ENCODE measurements around the gene RGS19.
"Not testable (repeated sequence)": the region's sequence is repeated elsewhere in the genome, so short reads cannot be mapped to it uniquely, and the experiment has no call there.

Gene RGS19, protein sequence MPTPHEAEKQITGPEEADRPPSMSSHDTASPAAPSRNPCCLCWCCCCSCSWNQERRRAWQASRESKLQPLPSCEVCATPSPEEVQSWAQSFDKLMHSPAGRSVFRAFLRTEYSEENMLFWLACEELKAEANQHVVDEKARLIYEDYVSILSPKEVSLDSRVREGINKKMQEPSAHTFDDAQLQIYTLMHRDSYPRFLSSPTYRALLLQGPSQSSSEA

DNA sequence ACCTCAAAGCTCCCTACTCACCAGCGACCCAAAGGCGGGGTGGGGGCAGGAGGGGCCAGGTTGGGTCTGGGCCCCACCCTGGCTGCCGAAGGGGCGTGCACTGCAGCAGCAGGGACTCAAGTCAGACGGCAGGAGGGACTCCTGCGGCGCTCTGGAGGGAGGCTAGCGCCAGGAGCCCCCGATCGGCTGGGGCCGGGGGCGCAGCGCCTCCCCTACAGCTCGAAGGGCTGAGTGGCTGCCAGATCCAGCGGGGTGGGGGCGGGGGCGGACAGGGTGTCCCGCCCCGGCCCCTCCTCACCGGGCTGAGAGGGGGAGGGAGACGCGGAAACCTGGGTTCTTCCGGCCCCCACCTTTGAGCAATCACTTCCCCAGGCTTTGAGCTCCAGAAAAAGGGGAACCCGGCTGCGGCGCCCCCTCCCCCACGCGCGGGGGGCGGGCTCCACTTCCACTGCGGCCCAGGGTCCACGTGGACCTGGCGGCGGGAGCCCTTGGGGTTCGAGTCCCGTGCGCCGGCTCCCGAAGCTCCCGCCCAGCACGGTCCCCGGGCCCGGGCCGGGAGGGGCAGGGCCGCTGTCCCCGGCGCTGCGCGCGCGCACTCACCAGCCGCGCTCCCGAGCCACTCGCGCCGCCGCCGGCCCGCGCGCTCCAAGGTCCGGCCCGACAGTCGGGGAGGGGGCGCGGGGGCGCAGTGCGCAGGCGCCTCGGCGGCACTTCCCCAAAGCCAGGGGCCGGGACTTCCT lies at the start of gene RGS19:
TSS of gene RGS19 (minus strand) at position 246 of the 740 bp plus-strand sequence. CDS start 2,632 bp downstream, outside the sequence.
- peak; percentile 43 to 58 for DNase-seq

DNA sequence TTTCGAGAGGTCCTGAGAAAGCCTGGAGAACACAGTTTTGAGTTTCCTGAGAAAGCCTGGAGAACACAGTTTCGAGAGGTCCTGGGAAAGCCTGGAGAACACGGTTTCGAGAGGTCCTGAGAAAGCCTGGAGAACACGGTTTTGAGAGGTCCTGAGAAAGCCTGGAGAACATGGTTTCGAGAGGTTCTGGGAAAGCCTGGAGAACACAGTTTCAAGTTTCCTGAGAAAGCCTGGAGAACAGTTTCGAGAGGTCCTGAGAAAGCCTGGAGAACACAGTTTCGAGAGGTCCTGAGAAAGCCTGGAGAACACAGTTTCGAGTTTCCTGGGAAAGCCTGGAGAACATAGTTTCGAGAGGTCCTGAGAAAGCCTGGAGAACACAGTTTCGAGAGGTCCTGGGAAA lies 44.2 kb upstream of the RGS19 start:
- DNase-seq = not testable (repeated sequence)

DNA sequence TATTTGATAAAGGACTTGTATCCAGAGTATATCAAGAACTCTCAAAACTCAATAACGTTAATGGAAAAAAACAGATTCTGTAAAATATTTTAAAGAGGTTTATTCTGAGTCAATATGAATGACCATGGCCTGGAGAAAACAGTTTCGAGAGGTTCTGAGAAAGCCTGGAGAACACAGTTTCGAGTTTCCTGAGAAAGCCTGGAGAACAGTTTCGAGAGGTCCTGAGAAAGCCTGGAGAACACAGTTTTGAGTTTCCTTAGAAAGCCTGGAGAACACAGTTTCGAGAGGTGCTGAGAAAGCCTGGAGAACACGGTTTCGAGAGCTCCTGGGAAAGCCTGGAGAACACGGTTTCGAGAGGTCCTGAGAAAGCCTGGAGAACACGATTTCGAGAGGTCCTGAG lies 43.6 kb upstream of the RGS19 start:
- not testable (repeated sequence) for DNase-seq

DNA sequence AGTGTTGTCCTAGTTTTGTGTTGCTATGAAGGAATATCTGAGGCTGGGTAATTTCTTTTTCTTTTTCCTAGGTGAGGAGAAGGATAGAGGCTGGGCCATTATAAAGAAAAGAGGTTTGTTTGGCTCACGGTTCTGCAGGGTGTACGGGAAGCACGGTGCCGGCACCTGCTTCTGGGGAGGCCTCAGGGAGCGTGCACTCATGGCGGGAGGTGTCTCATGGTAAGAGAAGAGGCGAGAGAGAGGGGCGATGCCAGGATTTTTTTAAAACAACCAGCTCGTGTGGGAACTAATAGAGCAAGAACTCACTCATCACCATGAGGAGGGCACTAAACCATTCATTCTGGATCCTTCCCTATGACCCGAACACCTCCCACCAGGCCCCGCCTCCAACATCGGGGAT lies 42.3 kb upstream of the RGS19 start:
- no peak for DNase-seq

DNA sequence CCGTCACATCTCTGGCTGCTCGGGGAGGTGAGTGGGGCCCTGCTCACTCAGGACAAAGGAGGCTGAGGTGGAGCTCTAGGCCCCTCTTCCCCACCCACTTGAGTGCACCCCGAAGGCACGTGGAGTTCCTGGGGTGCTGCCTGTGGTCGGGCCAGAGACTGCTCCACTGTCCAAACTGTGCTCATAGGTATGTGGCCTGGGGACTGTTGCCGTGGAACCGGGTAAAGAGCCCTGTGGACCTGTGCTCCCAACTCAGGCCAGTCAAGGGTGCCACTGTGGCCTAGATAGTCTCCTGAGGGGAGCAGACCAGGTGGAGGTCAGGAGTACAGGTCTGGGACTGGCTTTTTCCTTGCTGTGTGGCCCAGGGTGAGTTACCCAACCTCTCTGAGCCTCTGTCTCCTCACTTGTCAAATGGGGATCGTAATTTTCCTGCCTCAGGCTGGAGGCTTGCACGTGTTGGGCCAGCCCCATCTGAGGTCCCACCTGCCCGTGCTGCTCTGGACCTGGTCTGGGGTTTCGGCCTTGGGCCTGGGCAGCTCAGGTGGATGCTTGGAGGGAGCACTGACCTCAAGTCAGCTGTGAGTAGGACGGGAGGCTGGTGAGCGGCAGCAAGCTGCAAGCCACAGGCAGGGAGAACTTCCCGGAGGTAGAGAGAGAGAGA lies 40.5 kb upstream of the RGS19 start:
- DNase-seq = no peak

DNA sequence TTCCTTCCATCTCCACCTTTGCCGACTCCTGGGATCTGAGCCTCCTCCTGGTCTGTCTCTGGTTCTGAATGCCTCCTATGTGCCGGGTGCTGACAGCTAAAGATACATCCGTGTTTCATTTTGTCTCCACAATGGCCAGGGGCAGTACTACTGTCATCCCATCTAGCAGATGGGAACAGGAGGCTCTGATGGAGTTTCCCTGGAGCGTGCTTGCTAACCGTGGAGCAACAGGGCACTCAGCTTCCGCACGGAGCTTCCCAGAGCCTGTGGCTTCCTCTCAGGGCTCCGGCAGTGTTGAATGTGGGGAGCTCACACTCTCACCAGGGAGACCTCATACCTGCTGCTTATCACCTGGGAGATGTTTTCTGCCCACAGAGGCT lies 40.0 kb upstream of the RGS19 start:
- peak in 1 of 2 experiments; percentile 30 for DNase-seq

DNA sequence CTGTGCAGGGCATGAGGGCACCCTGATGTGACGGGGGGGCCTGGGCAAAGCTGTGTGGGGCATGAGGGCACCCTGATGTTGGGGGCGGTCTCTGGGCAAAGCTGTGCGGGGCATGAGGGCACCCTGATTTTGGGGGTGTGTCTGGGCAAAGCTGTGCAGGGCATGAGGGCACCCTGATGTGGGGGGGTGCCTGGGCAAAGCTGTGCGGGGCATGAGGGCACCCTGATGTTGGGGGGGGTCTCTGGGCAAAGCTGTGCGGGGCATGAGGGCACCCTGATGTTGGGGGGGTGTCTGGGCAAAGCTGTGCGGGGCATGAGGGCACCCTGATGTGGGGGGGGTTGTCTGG lies 38.1 kb upstream of the RGS19 start:
- DNase-seq = not testable (repeated sequence)

DNA sequence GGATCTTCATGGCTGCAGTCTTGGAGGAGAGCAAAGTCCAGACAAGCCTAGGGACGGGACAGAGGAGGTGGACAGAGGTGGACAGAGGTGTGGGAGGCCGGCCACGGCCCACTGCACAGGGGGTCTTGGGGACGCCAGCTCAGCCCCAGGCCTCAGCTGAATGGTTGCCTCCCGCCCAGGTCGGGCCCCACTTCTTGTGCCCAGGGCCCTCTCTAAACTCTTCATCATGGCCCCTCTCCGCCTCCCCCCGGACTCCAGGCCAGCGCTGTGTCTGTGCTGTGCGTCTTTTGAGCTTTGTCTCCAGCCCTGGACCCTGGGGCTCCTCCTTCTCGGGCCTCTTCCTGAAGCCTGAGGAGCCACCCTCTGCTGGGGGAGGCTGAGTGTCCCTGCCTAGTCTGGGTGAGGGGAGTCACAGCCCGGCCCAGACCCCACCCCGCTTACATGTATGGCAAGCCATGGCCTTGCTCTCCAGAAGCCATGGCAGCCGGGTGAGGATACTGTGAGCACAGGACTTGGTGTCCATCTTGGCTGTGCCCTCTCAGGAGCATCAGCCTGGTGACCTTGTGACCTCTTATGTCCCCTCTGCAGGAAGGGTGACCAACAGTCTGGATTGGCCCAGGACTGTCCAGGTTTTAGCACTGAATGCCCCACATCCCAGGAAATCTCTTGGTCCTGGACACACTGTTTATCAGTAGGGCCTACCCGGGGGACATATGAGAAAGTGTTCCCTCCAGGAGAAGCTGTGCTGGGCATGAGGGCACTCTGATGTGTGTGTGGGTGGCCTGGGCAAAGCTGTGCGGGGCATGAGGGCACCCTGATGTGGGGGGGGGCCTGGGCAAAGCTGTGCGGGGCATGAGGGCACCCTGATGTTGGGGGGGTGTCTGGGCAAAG lies 37.5 kb upstream of the RGS19 start:
- no peak for DNase-seq

DNA sequence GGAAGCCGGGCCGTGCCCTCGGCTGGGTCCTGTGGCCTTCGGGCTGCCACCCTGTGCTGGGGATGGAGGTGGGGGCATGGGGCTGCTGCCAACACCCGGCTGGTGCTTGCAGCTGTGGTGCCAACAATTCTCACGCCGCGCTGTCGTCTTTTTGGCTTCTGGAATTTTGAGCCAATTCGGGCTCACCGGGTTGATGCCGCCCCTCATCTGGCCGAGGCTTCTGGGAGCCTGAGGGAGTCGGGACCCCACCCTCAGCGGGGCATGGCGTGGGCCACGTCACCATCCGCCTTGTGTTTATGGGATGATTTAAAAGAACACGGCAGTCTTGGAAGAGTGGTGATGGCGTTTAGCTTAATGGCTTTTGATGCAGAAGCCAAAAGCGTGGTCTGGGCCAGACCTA lies 36.7 kb upstream of the RGS19 start:
- DNase-seq = no peak

DNA sequence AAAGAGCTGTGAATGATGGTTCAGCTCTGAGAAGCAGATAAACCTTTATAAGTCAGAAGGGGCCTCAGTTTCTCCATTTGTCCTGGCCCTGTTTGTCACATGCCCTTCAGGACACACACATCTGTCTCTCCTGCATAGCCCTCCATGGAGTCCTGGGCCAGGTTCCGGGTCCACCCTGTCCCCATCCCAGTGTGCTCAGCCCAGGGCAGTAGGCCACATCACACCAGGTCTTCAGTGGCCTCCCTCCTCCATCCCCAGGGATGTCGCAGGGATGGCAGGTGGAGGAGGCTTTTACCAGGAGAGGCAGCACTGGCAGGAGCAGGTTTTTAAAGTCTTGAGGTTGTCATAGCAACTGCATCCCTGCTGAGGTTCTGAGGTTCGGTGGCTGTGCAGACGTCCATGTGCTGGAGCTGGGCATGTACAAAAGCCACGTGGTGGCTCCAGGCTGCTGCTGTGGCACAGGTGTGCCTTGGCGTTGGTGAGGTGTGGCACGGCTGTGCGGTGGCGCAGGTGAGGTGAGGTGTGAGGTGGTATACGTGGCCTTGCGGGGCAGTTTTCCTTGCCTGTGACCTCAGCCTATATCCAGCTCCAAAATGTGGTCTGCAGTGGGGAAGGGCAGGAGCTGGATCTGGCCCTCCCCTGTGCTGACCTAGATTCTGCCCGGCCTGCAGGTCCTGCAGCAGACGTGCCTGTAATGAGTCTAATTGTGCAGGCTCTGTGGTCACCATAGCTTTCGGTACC lies 36.0 kb upstream of the RGS19 start:
- no peak for DNase-seq

DNA sequence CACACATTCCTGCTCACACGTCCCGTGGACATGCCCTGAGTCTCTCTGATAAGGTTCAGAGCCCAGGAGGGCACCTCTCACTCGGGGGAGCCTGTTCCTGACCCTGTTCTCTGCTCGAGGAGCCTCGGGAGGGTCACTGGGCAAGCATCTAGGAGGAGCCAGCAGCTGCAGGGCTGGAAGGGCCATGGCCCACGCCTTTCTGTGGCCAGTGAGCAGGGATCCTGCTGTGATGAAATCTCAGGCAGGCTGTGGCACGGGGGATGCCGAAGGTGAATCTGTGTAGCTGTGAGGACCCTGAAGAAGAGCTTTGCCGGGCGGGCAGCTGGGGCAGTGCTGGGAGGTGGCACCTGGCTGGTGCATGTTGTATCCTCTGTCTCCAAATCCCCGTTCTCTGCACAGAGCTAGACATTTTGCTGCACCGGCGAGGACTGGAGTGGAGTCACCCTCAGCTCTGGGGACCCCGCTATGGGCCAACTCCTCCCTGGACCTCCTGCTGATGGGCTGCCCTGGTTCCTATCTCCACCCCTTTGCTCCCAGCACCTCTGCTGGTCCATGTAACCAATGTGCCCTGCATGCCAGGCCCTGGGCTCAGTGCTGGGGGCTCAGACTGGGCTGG lies 35.1 kb upstream of the RGS19 start:
- no peak for DNase-seq

DNA sequence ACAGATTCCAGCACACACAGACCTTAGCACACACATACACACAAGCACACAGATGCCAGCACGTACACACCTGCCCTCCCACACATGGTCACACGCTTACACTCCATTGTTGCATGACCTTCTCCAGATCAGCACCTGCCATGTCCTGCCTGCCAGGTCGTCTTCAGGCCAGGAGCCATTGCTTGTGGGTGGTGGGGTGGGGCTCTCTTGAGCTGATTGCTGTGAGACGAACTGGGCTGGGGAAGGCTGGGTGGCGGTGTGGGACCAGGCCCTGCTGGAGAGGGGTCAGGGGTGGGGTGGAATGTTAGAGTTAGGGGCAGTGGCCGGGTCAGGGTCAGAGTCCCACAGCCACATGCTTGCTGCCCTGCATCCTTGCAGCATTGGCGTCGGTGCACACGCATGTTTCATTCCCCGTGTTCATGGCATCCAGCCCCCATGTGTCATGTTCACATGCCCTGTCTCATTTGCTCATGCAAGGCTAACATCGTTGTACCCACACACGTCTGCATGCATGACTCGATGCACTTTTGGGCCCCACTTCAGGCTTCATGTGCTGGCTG lies 34.6 kb upstream of the RGS19 start:
- DNase-seq = no peak

DNA sequence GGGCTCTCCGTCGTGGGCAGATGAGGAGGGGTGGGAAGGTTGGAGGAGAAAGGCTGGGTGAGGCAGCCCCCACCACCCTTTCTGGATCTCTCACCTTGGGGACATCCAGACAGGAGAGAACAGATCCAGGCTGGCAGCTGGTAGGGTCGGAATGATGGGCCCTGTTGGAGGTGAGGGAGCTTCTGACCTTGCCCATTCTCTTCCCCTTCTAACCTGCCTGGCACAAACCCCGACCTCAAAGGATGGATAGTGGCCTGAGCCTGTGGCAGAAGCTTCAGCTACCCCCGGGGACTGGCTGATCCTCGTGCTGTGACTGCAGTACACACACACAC lies 34.1 kb upstream of the RGS19 start:
- no peak for DNase-seq

DNA sequence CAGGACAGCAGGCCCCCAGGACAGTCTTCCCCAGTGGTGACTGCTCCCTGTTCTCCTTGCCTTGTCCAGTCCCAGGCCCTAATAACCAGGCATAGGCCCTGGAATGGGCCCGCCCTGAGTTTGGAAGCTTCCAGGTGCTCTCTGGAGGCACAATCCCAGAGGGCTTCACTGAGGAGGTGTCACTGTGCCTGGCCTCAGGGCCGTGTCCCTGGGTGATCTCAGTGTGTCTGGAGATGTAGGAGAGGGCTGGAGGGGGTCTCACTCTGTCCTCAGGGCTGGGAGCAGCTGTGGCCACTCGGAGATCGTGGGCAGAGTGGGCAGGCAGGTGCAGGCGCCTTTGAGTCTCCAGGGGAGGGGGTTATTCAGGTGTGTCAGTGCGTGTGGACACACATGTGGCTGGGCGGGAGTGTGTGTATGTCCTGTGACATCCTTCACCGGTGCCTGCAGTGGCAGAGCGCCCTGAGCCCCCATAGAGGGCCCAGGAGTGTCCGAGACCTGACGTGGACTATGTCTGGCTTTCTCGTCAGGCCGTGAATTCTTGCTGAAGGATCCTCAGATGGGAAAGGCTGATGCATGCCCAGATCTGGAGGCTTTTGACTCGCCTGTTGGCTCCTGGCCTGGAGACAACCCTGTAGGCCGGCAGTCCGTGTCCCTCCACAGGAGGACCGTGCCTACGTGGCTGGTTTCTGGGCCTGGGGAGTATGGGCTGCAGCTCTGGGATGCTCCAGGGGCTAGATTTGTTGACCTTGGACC lies 33.5 kb upstream of the RGS19 start:
- no peak for DNase-seq

DNA sequence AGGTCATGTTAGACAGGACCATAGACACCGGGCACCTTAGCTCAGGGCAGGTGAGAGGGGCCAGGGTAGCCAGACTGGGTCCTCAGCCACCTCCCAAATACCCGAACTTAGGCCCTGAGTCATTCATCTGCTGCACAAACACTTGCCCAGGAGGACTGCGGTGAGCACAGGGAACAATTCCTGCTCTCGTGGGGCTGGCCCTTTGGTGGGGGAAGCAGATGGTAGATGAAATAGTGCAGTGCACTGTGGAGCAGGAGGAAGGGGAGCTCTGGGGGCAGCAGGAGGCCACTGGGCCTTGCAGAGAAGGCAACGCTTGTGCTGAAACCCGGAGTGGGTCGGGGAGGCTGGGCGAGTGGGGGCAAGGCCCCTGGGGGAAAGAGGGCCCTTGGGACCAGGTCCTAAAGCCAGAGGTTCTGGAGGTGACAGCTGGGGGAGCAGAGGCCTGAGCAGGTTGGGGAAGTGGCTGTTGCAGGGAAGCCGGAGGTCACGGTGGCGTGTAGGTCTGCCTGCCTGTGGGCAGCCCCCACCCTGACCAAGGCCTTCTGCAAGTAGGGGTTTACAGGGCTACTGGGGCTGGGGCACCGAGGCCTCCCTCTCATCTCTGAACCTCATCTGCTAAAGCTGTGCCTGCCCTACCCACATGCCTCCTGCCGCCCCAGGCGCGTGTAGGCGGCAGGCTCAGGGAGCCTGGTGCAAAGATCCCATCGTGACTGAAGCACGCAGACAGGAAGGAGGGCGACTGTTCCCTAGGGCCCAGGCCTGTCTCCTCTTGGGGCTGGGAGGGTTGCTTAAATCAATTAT lies 32.7 kb upstream of the RGS19 start:
- no peak for DNase-seq

DNA sequence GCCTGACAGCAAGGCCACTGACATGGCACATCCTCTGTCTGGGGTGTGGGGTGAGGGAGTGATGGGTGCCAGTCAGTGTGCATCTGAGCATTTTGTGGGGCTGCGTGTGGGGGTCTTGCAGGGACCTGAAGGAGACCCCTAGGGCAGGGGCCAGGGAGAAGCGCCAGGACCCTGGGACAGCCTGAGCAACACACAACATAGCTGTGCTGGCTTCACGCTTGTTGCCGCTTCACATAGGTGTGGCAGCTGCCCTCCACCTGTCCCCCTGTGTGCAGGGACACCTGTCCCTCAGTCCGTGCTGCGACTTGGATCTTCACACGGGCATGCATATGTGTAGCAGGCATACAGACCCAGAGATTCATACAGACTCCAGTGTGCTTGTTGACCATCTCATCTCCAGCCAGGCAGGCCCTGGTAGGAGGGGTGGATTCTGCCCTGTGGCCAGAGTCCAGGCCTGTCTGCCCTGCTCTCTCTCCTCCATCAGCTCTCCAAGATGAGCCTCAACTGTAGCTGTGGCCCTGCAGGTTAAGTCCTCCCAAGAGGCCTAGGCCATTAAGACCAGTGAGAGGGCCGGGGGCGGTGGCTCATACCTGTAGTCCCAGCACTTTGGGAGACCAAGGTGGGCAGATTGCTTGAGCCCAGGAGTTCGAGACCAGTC lies 31.2 kb upstream of the RGS19 start:
- DNase-seq = no peak

DNA sequence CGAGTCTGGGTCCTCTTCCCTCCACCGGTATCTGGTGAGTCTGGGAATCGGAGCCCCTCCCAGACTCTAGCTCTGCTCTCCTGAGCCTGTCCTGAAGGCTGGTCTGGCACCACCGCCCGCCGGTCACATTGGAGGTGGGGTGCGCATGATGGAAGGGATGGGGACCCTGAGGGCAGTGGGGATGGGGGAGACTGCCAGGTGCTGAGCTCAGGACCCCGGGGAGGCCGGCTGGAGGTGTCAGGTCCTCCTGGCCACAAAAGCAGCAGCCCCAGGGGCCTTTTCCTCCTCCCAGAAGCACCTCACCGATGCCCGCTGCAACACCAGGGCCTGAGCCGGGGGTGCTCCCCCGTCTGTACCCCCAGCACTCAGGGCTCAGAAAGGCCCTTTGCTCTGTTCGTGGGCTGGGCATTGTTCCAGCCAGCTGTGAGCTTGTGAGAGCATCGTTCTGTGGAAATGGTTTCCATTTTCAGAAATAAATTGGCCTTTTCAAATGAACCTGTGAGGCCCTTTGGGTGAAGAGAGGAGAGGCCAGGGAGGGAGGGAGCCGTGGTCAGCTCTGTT lies 30.6 kb upstream of the RGS19 start:
- DNase-seq = no peak

DNA sequence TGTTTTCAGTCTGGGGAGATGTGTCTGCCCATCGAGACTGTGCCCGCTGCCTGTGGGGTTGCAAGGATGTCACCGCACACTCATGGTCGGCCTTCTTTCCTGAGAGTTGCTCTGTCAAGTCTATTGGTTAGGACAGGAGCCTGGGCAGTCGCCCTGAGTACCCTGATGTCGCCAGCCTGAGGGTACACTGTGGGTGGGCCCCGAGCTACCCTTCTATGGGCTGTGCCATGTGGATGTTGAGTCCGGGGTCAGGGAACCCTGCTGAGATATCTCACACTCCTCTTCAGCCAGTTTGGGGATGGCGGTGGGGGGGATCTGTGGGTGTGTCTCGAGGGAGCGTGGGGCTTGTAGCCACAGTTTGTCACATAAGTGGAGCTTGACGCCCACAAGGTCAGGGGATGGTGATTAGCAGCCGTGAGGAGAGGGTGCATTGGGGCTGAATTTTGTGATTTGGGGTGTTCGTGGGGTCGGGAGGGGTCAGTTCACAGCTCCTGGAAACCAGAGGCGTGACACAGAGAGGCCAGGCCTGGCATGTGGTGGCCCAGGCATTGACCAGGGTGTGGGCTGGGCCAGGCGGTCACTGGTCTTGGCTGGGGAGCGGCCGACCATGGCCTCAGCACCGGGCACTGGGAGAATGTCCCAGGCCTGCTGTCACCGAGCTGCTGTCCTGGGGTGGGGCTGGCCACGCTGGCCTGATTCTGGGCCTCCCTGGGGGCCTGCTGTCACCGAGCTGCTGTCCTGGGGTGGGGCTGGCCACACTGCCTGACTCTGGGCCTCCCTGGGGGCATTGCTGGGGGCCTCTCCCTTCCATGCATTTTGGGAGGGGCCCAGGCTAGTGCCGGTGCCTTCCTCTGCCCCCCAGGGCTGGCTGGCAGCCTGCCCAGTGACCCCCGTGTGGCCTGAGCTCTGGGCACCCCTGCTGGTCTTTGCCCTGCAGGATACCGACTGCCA lies 29.7 kb upstream of the RGS19 start:
- DNase-seq = no peak
